ENCODE measurements around the gene TREML1.

DNA sequence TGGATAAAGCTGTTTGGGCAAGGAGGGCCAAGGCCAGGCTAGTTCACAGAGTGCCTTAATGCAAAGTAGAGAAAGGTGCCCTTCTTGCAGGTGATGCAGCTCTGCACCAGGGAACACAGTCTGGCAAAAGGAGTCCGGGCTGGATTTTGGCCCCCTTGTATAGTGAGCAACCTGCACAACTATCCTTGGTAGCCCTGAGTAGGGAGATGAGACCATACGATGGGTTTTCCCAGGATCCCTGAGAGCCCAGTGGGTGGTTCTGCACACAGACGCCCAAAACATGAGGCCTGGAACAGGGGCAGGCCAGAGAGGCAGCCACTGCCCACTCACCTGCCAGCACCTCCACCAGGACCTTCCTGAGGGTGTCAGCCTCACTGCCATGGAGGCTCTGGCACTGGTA lies 6.8 kb upstream of the TREML1 start:
- TF ChIP-seq POLR2AphosphoS5 (IDR thresholded peaks at IDR 0.05; ENCODE audit: borderline replicate concordance, low read depth, low read length) (no peak), EZH2 (IDR thresholded peaks at IDR 0.05) (no peak), FOXP2 (optimal IDR thresholded peaks at IDR 0.05; ENCODE audit: control extremely low read depth, extremely low read length, insufficient read depth) (no peak)
